Heart right ventricle (tissue), 16 donors: ENCODE measurements around the gene MYO9A. TPM values are rescaled to one million over a fixed set of nuclear protein-coding genes. Genes with fewer than 3 reads are reported as not detected.

Experiments
- ATAC-seq, 8 donors: fragments of 200-7000 bp; cut with Tn5 transposase; one replicate each; pipeline ENCODE4 v1.9.1; 2020; ENCODE audit warnings: mild to moderate bottlenecking in 8 of 8, moderate library complexity in 8 of 8, moderate number of reproducible peaks in 1 of 8
- DNase-seq, 2 donors: peaks; one replicate each; pipeline ENCODE4 v3.0.0-alpha.2; 2020
- H3K27ac ChIP-seq, 10 donors: fragments of 200-600 bp; sonication (generic) in 2 of 10; one replicate each; pipeline versions ENCODE4 v1.5.0 to v1.8.0; 2020 to 2022; ENCODE audit warnings: mild to moderate bottlenecking in 3 of 10
- H3K27me3 ChIP-seq, 7 donors: fragments of 200-600 bp; one replicate each; pipeline ENCODE4 v1.8.0; 2021 to 2022; ENCODE audit warnings: mild to moderate bottlenecking in 2 of 7
- H3K36me3 ChIP-seq, 9 donors: fragments of 200-600 bp; sonication (generic) in 1 of 9; one replicate each; pipeline versions ENCODE4 v1.5.0 to v1.8.0; 2020 to 2022; ENCODE audit warnings: mild to moderate bottlenecking in 2 of 9
- H3K4me1 ChIP-seq, 9 donors: fragments of 200-600 bp; sonication (generic) in 1 of 9; one replicate each; pipeline versions ENCODE4 v1.5.0 to v1.8.0; 2020 to 2022; ENCODE audit warnings: mild to moderate bottlenecking in 4 of 9
- H3K4me3 ChIP-seq, 10 donors: fragments of 200-600 bp; sonication (generic) in 2 of 10; one replicate each; pipeline versions ENCODE4 v1.5.0 to v1.8.0; 2020 to 2022; ENCODE audit warnings: mild to moderate bottlenecking in 7 of 10, moderate library complexity in 2 of 10
- H3K9me3 ChIP-seq, 11 donors: fragments of 200-600 bp in 10 of 11; sonication (generic) in 2 of 11; one replicate each; pipeline versions ENCODE4 v1.5.0 to v1.8.0; 2013 to 2022; ENCODE audit warnings: mild to moderate bottlenecking in 2 of 11, control low read depth in 1 of 11, moderate library complexity in 1 of 11
- CTCF ChIP-seq, 9 donors: fragments of 200-600 bp; sonication (generic) in 2 of 9; IDR thresholded peaks; one replicate each; pipeline versions ENCODE4 v1.5.0 to v1.8.0; 2021 to 2022; ENCODE audit warnings: antibody characterized with exemption in 9 of 9, mild to moderate bottlenecking in 5 of 9, moderate library complexity in 1 of 9
- WGBS, 2 donors: extraction: QIAGEN DNeasy Blood & Tissue Kit; methylation state at CpG; one replicate each; pipeline ENCODE4 v1.1.7; 2013; ENCODE audit warnings: inconsistent platforms in 1 of 2; 5-methylcytosine and 5-hydroxymethylcytosine counted together
- intact Hi-C, 10 donors: fragments of 100-400 bp; cut with DNase I; formaldehyde crosslinking; loops; one replicate each; pipeline versions ENCODE4 v1.11.1 to v1.14.2; 2022
- polyA plus RNA-seq, 2 donors: library from polyadenylated mRNA; stranded (reverse); fragments of 200-250 nt; gene quantifications; one replicate each; pipeline ENCODE4 v1.2.3, GENCODE V29; 2013
- total RNA-seq, 10 donors: library from RNA; stranded (reverse); fragmentation: NEBNext Ultra II Directional in 3 of 10; extraction: Animal tissue kit (Norgen Biotek cat#: 25700) in 3 of 10; gene quantifications; one replicate each; pipeline versions ENCODE4 v1.2.1 to v1.2.4, GENCODE V29; 2021 to 2023
- donor health status: Arrhythmogenic right ventricular cardiomyopathy.
- donor health status: ischemic (EF 13 %, LVEDD 7.1; RV severe dilation, severe dysfunction).
- donor health status: healthy with polysubstance abuse.
- donor health status: DM: no; HTN: yes; CAD: no.
- donor health status: DM: no; HTN: no; CAD: no.
- donor health status: ischemic (EF 25% LVEDD 6.9; RV normal size, moderate dysfunction).
- donor health status: ischemic (EF 25% LVEDD 5.7; RV mildly dilated, moderate dysfunction).
- donor health status: healthy.
- donor health status: DM: yes; HTN: yes; CAD: no.
- donor health status: Ischemic cardiomyopathy.
- donor health status: ischemic (EF 35%, LVEDD 5.7; RV mildly dilated, moderate dysfunction).
- donor health status: nonischemic (EF 11% LVEDD 7.7; RV severe dilation, severe dysfunction).
- donor health status: DM: yes; HTN: yes; CAD: no.
- donor health status: PGD.
- donor health status: ischemic (EF 29% LVEDD 5.4; RV normal size, mild dysfunction).
- donor health status: nonischemic (EF 23%, LVEDD 6.1; RV moderate dilation, normal function).

The MYO9A gene
- total and polyA plus RNA-seq, 12 donors = 3.7 to 36.9 (median 28.7) TPM

DNA sequence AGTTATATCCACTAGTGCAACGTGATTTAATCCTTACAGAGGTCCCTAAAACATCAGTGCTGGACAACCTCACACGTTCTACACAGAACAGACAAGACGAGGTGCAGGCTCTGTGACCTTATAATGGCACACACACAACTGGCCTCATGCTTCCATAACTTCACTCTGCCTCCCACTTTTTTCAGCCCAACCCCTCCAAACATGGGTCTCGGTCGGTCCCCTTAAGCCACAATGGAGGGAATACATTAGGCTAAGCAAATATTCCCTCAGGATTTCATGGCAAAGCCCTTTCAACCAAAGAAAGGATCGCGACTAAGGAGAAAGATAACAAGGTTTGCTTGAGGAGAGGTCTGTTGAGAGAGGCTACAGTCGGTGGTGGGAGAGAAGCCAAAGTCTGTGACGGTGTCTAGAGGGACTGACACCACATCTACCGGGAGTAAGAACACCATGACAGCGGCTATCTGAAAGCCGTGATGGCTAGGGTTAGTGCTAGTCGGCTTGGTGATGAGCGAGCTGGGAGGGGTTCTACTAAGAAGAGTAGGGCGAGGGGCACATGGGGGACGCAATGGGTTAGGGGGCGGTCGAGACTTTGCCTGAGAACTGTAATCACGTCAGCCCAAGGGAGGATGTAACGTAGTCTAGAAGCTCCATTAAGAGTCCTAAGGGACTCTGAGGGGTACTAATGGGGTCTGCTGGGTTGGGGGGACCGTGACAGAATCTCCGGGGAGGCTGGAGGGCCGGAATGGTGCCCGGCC is 1.0 kb downstream of the MYO9A start:
- Histone ChIP-seq H3K4me3 (peak overlapping the region; percentile 74 to 98 (median 92)), H3K27ac (peak overlapping the region; percentile 88 to 99 (median 98)), H3K27me3 (no peaks in the 10 kb centered on the region), H3K9me3 (no peaks in the 10 kb centered on the region), H3K36me3 (no peaks in the 10 kb centered on the region), H3K4me1 (peaks cover 2 to 54% (median 30%) of the 10 kb centered on the region in 9 donors)
- no peak for TF ChIP-seq CTCF (IDR thresholded peaks at IDR 0.05)
- peak; percentile 0 to 29 (median 14) for ATAC-seq
- DNase-seq = peak in 1 of 2 donors; percentile 45
- 1% methylated on average over 24 of the region's 24 CpGs for WGBS, 2 donors
- intact Hi-C loops = loop anchor here in 1 of 10 donors (10.0 kb wide), 1 partner anchor 72 kb away; no protein-coding TSS in a partner anchor

DNA sequence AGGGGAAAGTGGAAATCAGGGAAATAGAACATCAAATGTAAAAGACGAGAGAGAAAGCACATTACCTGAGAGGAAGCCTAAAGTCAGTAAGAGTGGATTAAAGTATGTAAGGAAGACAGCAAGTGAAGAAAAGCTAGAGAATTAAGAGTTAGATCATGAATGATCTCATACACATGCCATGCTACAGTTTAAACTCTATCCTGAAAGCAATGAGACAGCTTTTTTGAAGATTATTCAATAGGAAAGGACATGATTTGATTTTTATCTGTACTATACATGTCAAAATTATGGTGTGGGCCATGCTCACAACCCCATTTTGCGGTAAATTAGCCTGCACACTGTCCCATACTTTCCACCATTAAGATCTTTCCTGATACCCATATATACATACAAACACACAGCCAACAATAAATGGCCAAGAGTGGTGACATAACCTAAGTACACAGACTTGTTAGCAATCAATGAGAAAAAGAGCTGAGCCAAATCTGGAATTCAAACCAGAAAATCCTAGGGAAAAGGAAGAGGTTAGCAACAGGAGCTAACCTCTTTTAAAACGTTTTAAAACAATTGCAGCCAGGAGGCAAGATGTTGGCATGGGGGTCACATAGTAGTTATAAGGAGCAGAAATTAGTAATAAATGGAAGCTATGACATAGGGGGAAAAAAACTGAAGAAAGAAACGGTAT is 4.5 kb downstream of the MYO9A start:
- Histone ChIP-seq H3K4me1 (peaks cover 4 to 46% (median 22%) of the 10 kb centered on the region in 9 donors), H3K4me3 (no peak overlapping the region), H3K27me3 (no peaks in the 10 kb centered on the region), H3K27ac (no peak overlapping the region), H3K36me3 (no peaks in the 10 kb centered on the region), H3K9me3 (no peaks in the 10 kb centered on the region)
- no peak for TF ChIP-seq CTCF (IDR thresholded peaks at IDR 0.05)
- intact Hi-C loops = loop anchor here in 1 of 10 donors (10.0 kb wide), 1 partner anchor 69 kb away; no protein-coding TSS in a partner anchor
- ATAC-seq (no peak), DNase-seq (no peak)
- 75 to 80% methylated on average over 4 of the region's 4 CpGs for WGBS, 2 donors

DNA sequence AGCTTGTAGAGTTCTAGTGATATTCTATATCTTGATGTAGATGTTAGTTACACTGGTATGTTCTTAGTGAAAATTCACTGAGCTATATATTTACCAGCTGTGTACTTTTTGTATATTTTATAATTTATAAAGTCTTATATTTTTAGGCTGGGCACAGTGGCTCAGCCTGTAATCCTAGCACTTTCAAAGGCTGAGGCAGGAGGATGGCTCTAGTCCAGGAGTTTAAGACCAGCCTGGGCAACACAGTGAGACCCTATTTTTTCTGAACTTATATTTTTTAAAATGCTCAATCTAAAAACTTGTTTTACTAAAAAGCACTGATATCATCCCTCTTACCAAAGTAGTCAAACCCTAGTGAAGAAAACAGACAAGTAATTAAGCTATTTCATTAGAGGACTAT is 5.1 kb downstream of the MYO9A start:
- no peak for ATAC-seq

More for the DNA sequence above, 5.1 kb downstream of the MYO9A start:
- peaks cover 4 to 52% (median 26%) of the 10 kb centered on the region in 9 donors for H3K4me1 ChIP-seq
- no peak for TF ChIP-seq CTCF (IDR thresholded peaks at IDR 0.05)
- DNase-seq = no peak
- no peak overlapping the region for H3K4me3 ChIP-seq
- no peaks in the 10 kb centered on the region for H3K9me3 ChIP-seq
- intact Hi-C loops = loop anchor here in 1 of 10 donors (10.0 kb wide), 1 partner anchor 68 kb away; no protein-coding TSS in a partner anchor
- peak overlapping the region in 1 of 10 donors; percentile 23 for H3K27ac ChIP-seq
- no peaks in the 10 kb centered on the region for H3K27me3 ChIP-seq
- H3K36me3 ChIP-seq = no peaks in the 10 kb centered on the region
